ENCODE measurements around the gene SERPINA12. TPM values are rescaled to one million over a fixed set of nuclear protein-coding genes. Genes with fewer than 3 reads are reported as not detected.
A peak's percentile ranks its signal among the peaks of the same experiment; 100 is the strongest.

SERPINA12 gene
- total and polyA plus RNA-seq, 2 experiments from 2014 or later, result not detected

- peaks cover 19% of the 10 kb centered on the region for H3K4me1 Mint-ChIP-seq
- H3K9me2 ChIP-seq (ENCODE audit: insufficient read depth), result 0 out of 2 replicates have a peak, but pooled peaks cover 6% of the 10 kb centered on the region
- no peak overlapping the region for H3K27ac ChIP-seq (ENCODE audit: low read depth)
- H3K27me3 ChIP-seq (ENCODE audit: insufficient read depth), result no peaks in the 10 kb centered on the region
- no peak overlapping the region for H3K4me3 ChIP-seq
- H2AFZ ChIP-seq, result peak overlapping the region; percentile 47; the same call in 1 of the 2 replicates
- H3K9me3 Mint-ChIP-seq, result no peaks in the 10 kb centered on the region
- H3K36me3 ChIP-seq (ENCODE audit: insufficient read depth), result no peaks in the 10 kb centered on the region
- H3K79me2 ChIP-seq (replicated peaks; ENCODE audit: insufficient read depth), result no peaks in the 10 kb centered on the region
- H3K4me3 Mint-ChIP-seq, result no peak overlapping the region
- H3K4me2 ChIP-seq, result no peak overlapping the region
- no peak for TF ChIP-seq ZNF114 (CRISPR knock-in tag; IDR thresholded peaks at IDR 0.05)
- TF ChIP-seq, protein P1, sequence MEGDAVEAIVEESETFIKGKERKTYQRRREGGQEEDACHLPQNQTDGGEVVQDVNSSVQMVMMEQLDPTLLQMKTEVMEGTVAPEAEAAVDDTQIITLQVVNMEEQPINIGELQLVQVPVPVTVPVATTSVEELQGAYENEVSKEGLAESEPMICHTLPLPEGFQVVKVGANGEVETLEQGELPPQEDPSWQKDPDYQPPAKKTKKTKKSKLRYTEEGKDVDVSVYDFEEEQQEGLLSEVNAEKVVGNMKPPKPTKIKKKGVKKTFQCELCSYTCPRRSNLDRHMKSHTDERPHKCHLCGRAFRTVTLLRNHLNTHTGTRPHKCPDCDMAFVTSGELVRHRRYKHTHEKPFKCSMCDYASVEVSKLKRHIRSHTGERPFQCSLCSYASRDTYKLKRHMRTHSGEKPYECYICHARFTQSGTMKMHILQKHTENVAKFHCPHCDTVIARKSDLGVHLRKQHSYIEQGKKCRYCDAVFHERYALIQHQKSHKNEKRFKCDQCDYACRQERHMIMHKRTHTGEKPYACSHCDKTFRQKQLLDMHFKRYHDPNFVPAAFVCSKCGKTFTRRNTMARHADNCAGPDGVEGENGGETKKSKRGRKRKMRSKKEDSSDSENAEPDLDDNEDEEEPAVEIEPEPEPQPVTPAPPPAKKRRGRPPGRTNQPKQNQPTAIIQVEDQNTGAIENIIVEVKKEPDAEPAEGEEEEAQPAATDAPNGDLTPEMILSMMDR (conservative IDR thresholded peaks at IDR 0.05; ENCODE audit: low read depth in 2 of 2), result peak in 1 of 2 experiments; percentile 16; a peak in 1 of 4 replicates
- H3K27ac Mint-ChIP-seq, result no peak overlapping the region
- ATAC-seq (peak; percentile 15; the same call in 1 of the 3 replicates), DNase-seq (ENCODE audit: low spot score) (no peak)
- peaks cover 5% of the 10 kb centered on the region for H3K27me3 Mint-ChIP-seq (ENCODE audit: insufficient read depth, low read depth, poor library complexity)
- no peaks in the 10 kb centered on the region for H3F3A ChIP-seq (replicated peaks; ENCODE audit: low read depth)
- peaks cover 7% of the 10 kb centered on the region; the same call in 1 of the 2 replicates for H3K4me1 ChIP-seq (ENCODE audit: insufficient read depth)
- H4K20me1 ChIP-seq (replicated peaks; ENCODE audit: insufficient read depth), result no peaks in the 10 kb centered on the region
- no peaks in the 10 kb centered on the region for H3K36me3 Mint-ChIP-seq (ENCODE audit: low read depth)
These were observed 30.9 kb upstream of the SERPINA12 start for GRCh38 chr14:94540031-94540794.

DNA sequence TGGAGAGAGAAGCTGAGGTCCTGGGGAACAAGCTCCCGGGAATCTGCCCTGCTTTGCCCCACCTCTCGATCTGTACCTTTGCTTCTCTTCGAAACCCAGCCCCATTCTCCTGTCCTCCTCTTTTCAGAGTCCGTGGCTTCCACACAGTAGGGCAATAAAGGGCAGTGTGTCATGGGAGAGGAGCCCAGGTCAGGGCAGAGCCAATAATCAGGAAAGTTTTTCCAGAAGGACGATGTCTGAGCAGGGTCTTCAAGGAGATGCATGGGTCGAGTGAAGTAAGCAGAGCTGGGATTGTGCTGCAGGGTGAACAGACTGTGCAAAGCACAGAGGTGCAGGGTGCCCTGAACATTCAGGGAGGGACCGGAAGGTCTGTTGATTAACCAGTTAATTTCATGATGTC lies 29.9 kb upstream of the SERPINA12 start:
- peaks cover 14% of the 10 kb centered on the region for H3K4me1 Mint-ChIP-seq
- TF ChIP-seq CREB1 (CRISPR knock-in tag; IDR thresholded peaks at IDR 0.05; ENCODE audit: low read depth) (no peak), STAT1 (IDR thresholded peaks at IDR 0.05; ENCODE audit: unreplicated experiment) (no peak), ZNF331 (CRISPR knock-in tag; IDR thresholded peaks at IDR 0.05; ENCODE audit: low read depth) (no peak), EZH2 (IDR thresholded peaks at IDR 0.05; ENCODE audit: low read depth, unreplicated experiment) (no peak), NANOG (IDR thresholded peaks at IDR 0.05; ENCODE audit: borderline replicate concordance) (no peak), REST (IDR thresholded peaks at IDR 0.05; ENCODE audit: unreplicated experiment) (no peak)
- TF ChIP-seq, protein P2, sequence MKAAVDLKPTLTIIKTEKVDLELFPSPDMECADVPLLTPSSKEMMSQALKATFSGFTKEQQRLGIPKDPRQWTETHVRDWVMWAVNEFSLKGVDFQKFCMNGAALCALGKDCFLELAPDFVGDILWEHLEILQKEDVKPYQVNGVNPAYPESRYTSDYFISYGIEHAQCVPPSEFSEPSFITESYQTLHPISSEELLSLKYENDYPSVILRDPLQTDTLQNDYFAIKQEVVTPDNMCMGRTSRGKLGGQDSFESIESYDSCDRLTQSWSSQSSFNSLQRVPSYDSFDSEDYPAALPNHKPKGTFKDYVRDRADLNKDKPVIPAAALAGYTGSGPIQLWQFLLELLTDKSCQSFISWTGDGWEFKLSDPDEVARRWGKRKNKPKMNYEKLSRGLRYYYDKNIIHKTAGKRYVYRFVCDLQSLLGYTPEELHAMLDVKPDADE (IDR thresholded peaks at IDR 0.05), result no peak
- TF ChIP-seq, protein P1 (conservative IDR thresholded peaks at IDR 0.05; ENCODE audit: low read depth in 2 of 2), result no peak
- Histone ChIP-seq H3K79me2 (replicated peaks; ENCODE audit: insufficient read depth) (no peaks in the 10 kb centered on the region), H2AFZ (no peak overlapping the region), H3K36me3 (ENCODE audit: insufficient read depth) (no peaks in the 10 kb centered on the region), H3K27ac (ENCODE audit: low read depth) (no peak overlapping the region), H3K4me1 (ENCODE audit: insufficient read depth) (no peaks in the 10 kb centered on the region; the same call in 1 of the 2 replicates), H4K20me1 (replicated peaks; ENCODE audit: insufficient read depth) (no peaks in the 10 kb centered on the region), H3K27me3 (ENCODE audit: insufficient read depth) (no peaks in the 10 kb centered on the region), H3K4me2 (no peak overlapping the region), H3K9me2 (ENCODE audit: insufficient read depth) (0 out of 2 replicates have a peak, but pooled peaks cover 6% of the 10 kb centered on the region), H3K4me3 (no peak overlapping the region), H3F3A (replicated peaks; ENCODE audit: low read depth) (no peaks in the 10 kb centered on the region)
- DNase-seq (ENCODE audit: low spot score) (no peak), ATAC-seq (no peak)
- no peaks in the 10 kb centered on the region; the same call in 2 of the 3 replicates for H3K9me3 Mint-ChIP-seq
- H3K27ac Mint-ChIP-seq, result no peak overlapping the region
- H3K27me3 Mint-ChIP-seq (ENCODE audit: insufficient read depth, low read depth, poor library complexity), result peaks cover 5% of the 10 kb centered on the region
- no peaks in the 10 kb centered on the region for H3K36me3 Mint-ChIP-seq (ENCODE audit: low read depth)
- H3K4me3 Mint-ChIP-seq, result no peak overlapping the region
